Muscle of leg (tissue), 11 donors: ENCODE data around the gene TNFAIP3. TPM values are rescaled to one million over a fixed set of nuclear protein-coding genes. Genes with fewer than 3 reads are reported as not detected.
A peak's percentile ranks its signal among the peaks of the same experiment; 100 is the strongest.

Experiments
- DNase-seq: peaks from one replicate; pipeline ENCODE4 v3.0.0; 2013
- H3K27ac ChIP-seq: one replicate; pipeline ENCODE4 v1.5.1; 2013; ENCODE audit warnings: mild to moderate bottlenecking, low read length, control low read depth
- H3K27me3 ChIP-seq: one replicate; pipeline ENCODE4 v1.6.1; 2013; ENCODE audit warnings: low read length; ENCODE audit not compliant: control insufficient read depth, insufficient read depth
- H3K36me3 ChIP-seq: one replicate; pipeline ENCODE4 v1.6.1; 2013; ENCODE audit warnings: low read length; ENCODE audit not compliant: control insufficient read depth, insufficient read depth
- H3K4me1 ChIP-seq: one replicate; pipeline ENCODE4 v1.6.1; 2013; ENCODE audit warnings: low read length; ENCODE audit not compliant: control insufficient read depth, insufficient read depth
- H3K4me3 ChIP-seq: one replicate; pipeline ENCODE4 v1.5.1; 2013; ENCODE audit warnings: low read length, control low read depth
- H3K9me3 ChIP-seq: replicated peaks from 2 replicates; pipeline ENCODE4 v1.6.1; 2013; ENCODE audit warnings: low read depth, low read length; ENCODE audit not compliant: control insufficient read depth
- WGBS: methylation state at CpG from one replicate; pipeline ENCODE4 v1.1.5; 2013; ENCODE audit warnings: missing lambda C conversion rate; ENCODE audit not compliant: insufficient coverage; 5-methylcytosine and 5-hydroxymethylcytosine counted together
- polyA plus RNA-seq, 8 donors: library from polyadenylated mRNA; unstranded; fragments of 120-200 nt; gene quantifications; one replicate each; pipeline versions ENCODE4 v1.2.1 to v1.2.3, GENCODE V29; 2013; ENCODE audit warnings: inconsistent platforms in 1 of 8, low replicate concordance in 1 of 8; ENCODE audit not compliant: insufficient read length in 8 of 8, insufficient read depth in 1 of 8
- total RNA-seq: library from RNA; stranded (reverse); fragments of 120-200 nt; gene quantifications from one replicate; pipeline ENCODE4 v1.2.4, GENCODE V29; 2013

Gene TNFAIP3
- total and polyA plus RNA-seq, 9 donors, result 6.6 to 14.7 (median 11.7) TPM

- H3K36me3 ChIP-seq, result no peaks in the 10 kb centered on the region
- no peaks in the 10 kb centered on the region for H3K9me3 ChIP-seq
- no peaks in the 10 kb centered on the region for H3K27me3 ChIP-seq
- H3K27ac ChIP-seq, result peak overlapping the region; percentile 85
- 41% methylated on average over 3 of the region's 5 CpGs for WGBS
- peaks cover 6% of the 10 kb centered on the region for H3K4me1 ChIP-seq
- no peak overlapping the region for H3K4me3 ChIP-seq
- DNase-seq, result peak; percentile 36
Measured at GRCh38 chr6:137849981-137850714, 16.9 kb upstream of the TNFAIP3 start.

GRCh38 chr6:137850816-137851602 is 16.1 kb upstream of the TNFAIP3 start:
- 71% methylated on average over 1 of the region's 4 CpGs for WGBS

GRCh38 chr6:137851669-137852068 is 15.4 kb upstream of the TNFAIP3 start:
- Histone ChIP-seq H3K4me1 (peaks cover 6% of the 10 kb centered on the region), H3K4me3 (no peak overlapping the region)
- no peak for DNase-seq

More at GRCh38 chr6:137850816-137851602, 16.1 kb upstream of the TNFAIP3 start:
- H3K27me3 ChIP-seq, result no peaks in the 10 kb centered on the region
- no peak for DNase-seq
- H3K36me3 ChIP-seq, result no peaks in the 10 kb centered on the region
- H3K9me3 ChIP-seq, result no peaks in the 10 kb centered on the region
- no peak overlapping the region for H3K27ac ChIP-seq
- H3K4me1 ChIP-seq, result peaks cover 6% of the 10 kb centered on the region
- H3K4me3 ChIP-seq, result no peak overlapping the region

GRCh38 chr6:137852346-137852745 is 14.7 kb upstream of the TNFAIP3 start:
- peaks cover 6% of the 10 kb centered on the region for H3K4me1 ChIP-seq
- H3K27me3 ChIP-seq, result no peaks in the 10 kb centered on the region
- no peak for DNase-seq
- H3K36me3 ChIP-seq, result no peaks in the 10 kb centered on the region
- H3K27ac ChIP-seq, result no peak overlapping the region
- WGBS, result 81% methylated on average over 3 of the region's 3 CpGs
- no peaks in the 10 kb centered on the region for H3K9me3 ChIP-seq
- no peak overlapping the region for H3K4me3 ChIP-seq

More at GRCh38 chr6:137851669-137852068, 15.4 kb upstream of the TNFAIP3 start:
- Histone ChIP-seq H3K36me3 (no peaks in the 10 kb centered on the region), H3K27me3 (no peaks in the 10 kb centered on the region), H3K9me3 (no peaks in the 10 kb centered on the region), H3K27ac (no peak overlapping the region)
- 75% methylated on average over 3 of the region's 3 CpGs for WGBS

- Histone ChIP-seq H3K9me3 (no peaks in the 10 kb centered on the region), H3K4me3 (no peak overlapping the region), H3K36me3 (no peaks in the 10 kb centered on the region), H3K4me1 (peaks cover 6% of the 10 kb centered on the region), H3K27ac (no peak overlapping the region), H3K27me3 (no peaks in the 10 kb centered on the region)
- WGBS, result no CpG with 5 or more reads among the region's 1 CpG
- no peak for DNase-seq
Measured at GRCh38 chr6:137852811-137853210, 14.2 kb upstream of the TNFAIP3 start.

GRCh38 chr6:137853569-137854213 is 13.4 kb upstream of the TNFAIP3 start:
- Histone ChIP-seq H3K4me1 (peaks cover 6% of the 10 kb centered on the region), H3K36me3 (no peaks in the 10 kb centered on the region), H3K27ac (no peak overlapping the region), H3K4me3 (no peak overlapping the region), H3K27me3 (no peaks in the 10 kb centered on the region), H3K9me3 (no peaks in the 10 kb centered on the region)
- no CpG with 5 or more reads among the region's 7 CpGs for WGBS
- DNase-seq, result no peak

- Histone ChIP-seq H3K27me3 (no peaks in the 10 kb centered on the region), H3K9me3 (no peaks in the 10 kb centered on the region), H3K4me3 (no peak overlapping the region), H3K36me3 (no peaks in the 10 kb centered on the region), H3K4me1 (no peaks in the 10 kb centered on the region), H3K27ac (no peak overlapping the region)
- no CpG with 5 or more reads among the region's 2 CpGs for WGBS
- no peak for DNase-seq
Measured at GRCh38 chr6:137856138-137856898, 10.7 kb upstream of the TNFAIP3 start.

- Histone ChIP-seq H3K4me1 (peaks cover 2% of the 10 kb centered on the region), H3K27ac (no peak overlapping the region), H3K36me3 (no peaks in the 10 kb centered on the region), H3K9me3 (no peaks in the 10 kb centered on the region), H3K27me3 (no peaks in the 10 kb centered on the region), H3K4me3 (no peak overlapping the region)
- WGBS, result 67% methylated on average over 2 of the region's 3 CpGs
- DNase-seq, result no peak
Measured at GRCh38 chr6:137859025-137859424, 8.0 kb upstream of the TNFAIP3 start.

GRCh38 chr6:137860394-137861005 is 6.6 kb upstream of the TNFAIP3 start:
- H3K36me3 ChIP-seq, result no peaks in the 10 kb centered on the region
- H3K9me3 ChIP-seq, result no peaks in the 10 kb centered on the region
- DNase-seq, result no peak
- H3K27me3 ChIP-seq, result no peaks in the 10 kb centered on the region
- no peak overlapping the region for H3K27ac ChIP-seq
- H3K4me3 ChIP-seq, result no peak overlapping the region
- peaks cover 2% of the 10 kb centered on the region for H3K4me1 ChIP-seq
- WGBS, result no CpG with 5 or more reads among the region's 3 CpGs
